Nephron progenitor cell (in vitro differentiated cells): ENCODE measurements around the gene ZNRF3.

Experiments used
- DNase-seq: peaks from one replicate; pipeline ENCODE4 v3.0.0; 2021
- H3K27ac Mint-ChIP-seq: 2 replicates; pipeline ENCODE4 v1.8.0; 2021; ENCODE audit warnings: mild to moderate bottlenecking, moderate library complexity, mixed read lengths
- H3K27me3 Mint-ChIP-seq: 2 replicates; pipeline ENCODE4 v1.8.0; 2021; ENCODE audit warnings: mild to moderate bottlenecking, low read depth, mixed read lengths; ENCODE audit not compliant: poor library complexity
- H3K36me3 Mint-ChIP-seq: 2 replicates; pipeline ENCODE4 v1.8.0; 2021; ENCODE audit warnings: low read depth, mixed read lengths
- H3K4me1 Mint-ChIP-seq: 2 replicates; pipeline ENCODE4 v1.8.0; 2021; ENCODE audit warnings: mixed read lengths
- H3K4me3 Mint-ChIP-seq: 2 replicates; pipeline ENCODE4 v1.8.0; 2021; ENCODE audit warnings: mild to moderate bottlenecking, moderate library complexity, mixed read lengths
- H3K9me3 Mint-ChIP-seq: 2 replicates; pipeline ENCODE4 v1.8.0; 2021; ENCODE audit warnings: mild to moderate bottlenecking, moderate library complexity, mixed read lengths
- TF ChIP-seq, protein P1 (sequence below): fragments of 200-600 bp; sonication (generic); IDR thresholded peaks from 2 replicates; pipeline ENCODE4 v1.5.0; 2021; ENCODE audit warnings: antibody characterized with exemption

The ZNRF3 gene

DNA sequence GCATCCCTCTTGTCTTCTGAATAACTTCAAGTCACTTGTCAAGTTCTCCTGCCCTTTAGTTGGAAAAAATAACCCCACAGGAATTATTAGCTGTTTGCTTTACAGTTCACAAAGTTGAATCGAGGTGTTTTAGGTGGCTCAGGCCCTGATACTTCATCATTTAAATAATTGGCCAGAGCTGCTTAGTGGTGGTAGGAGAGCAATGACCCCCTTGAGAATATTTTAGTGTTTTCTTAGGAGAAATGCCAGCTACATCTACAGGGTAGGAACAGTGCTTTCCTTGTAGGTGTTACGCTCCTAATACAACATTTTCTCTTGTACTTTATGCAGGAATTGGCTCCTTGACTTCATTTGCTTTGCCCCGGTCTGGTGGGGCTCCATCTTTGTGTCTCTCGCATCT, 105.1 kb downstream of the ZNRF3 start:
- no peak for DNase-seq
- peaks cover 73% of the 10 kb centered on the region for H3K4me1 Mint-ChIP-seq
- H3K27me3 Mint-ChIP-seq: no peaks in the 10 kb centered on the region
- H3K36me3 Mint-ChIP-seq: peaks cover 83% of the 10 kb centered on the region
- TF ChIP-seq, protein P1, sequence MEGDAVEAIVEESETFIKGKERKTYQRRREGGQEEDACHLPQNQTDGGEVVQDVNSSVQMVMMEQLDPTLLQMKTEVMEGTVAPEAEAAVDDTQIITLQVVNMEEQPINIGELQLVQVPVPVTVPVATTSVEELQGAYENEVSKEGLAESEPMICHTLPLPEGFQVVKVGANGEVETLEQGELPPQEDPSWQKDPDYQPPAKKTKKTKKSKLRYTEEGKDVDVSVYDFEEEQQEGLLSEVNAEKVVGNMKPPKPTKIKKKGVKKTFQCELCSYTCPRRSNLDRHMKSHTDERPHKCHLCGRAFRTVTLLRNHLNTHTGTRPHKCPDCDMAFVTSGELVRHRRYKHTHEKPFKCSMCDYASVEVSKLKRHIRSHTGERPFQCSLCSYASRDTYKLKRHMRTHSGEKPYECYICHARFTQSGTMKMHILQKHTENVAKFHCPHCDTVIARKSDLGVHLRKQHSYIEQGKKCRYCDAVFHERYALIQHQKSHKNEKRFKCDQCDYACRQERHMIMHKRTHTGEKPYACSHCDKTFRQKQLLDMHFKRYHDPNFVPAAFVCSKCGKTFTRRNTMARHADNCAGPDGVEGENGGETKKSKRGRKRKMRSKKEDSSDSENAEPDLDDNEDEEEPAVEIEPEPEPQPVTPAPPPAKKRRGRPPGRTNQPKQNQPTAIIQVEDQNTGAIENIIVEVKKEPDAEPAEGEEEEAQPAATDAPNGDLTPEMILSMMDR: no peak
- H3K9me3 Mint-ChIP-seq: peaks cover 19% of the 10 kb centered on the region
- peak overlapping the region; percentile 98 for H3K27ac Mint-ChIP-seq
- H3K4me3 Mint-ChIP-seq: no peak overlapping the region

DNA sequence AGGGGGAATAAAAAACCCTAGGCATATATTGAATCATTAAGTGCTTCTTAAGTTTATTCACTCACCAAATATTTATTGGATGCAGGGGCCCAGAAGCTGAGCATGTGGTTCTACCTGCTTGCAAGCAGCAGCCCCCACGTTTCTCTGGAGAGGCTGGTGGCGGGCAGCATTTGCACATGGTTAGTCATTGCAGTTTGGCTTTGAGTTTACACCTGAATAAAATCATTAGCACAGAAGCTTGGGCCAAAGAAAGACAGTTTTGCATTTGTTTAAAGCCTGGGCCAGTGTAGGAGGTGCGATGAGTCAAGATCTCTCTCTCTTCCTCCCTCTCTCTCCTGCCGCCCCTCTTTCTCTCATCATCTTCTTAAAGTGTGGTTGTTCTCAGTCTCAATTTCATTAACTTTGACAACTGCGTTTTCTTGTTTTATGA, 105.7 kb downstream of the ZNRF3 start:
- Mint-ChIP-seq H3K4me1 (peaks cover 67% of the 10 kb centered on the region), H3K36me3 (peaks cover 88% of the 10 kb centered on the region), H3K27me3 (no peaks in the 10 kb centered on the region), H3K27ac (peak overlapping the region; percentile 98), H3K4me3 (no peak overlapping the region), H3K9me3 (peaks cover 19% of the 10 kb centered on the region)
- TF ChIP-seq, protein P1: no peak
- no peak for DNase-seq

DNA sequence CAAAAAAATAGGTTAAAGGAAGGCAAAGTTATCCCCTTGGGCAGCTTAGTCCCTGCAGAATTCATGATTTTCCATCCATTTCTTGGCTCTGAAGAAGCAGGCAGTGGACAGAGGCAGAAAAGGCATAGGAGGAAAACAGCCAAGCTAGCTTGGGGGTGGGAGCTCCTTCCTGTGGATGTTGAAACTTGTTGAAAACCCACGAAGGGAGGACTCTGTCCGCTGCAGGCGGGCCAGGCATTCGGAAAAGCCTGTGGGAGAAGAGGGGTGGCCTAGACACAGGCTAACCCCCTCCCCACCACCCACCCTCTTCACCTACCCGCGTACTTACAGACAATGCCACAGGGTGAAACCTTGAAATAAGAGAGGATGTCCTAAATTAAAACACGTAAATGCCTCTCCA, 106.1 kb downstream of the ZNRF3 start:
- H3K36me3 Mint-ChIP-seq: peaks cover 86% of the 10 kb centered on the region
- H3K9me3 Mint-ChIP-seq: peaks cover 19% of the 10 kb centered on the region
- no peak overlapping the region for H3K4me3 Mint-ChIP-seq
- TF ChIP-seq, protein P1: no peak
- H3K27ac Mint-ChIP-seq: peak overlapping the region; percentile 98
- no peaks in the 10 kb centered on the region for H3K27me3 Mint-ChIP-seq
- DNase-seq: no peak
- H3K4me1 Mint-ChIP-seq: peaks cover 63% of the 10 kb centered on the region

DNA sequence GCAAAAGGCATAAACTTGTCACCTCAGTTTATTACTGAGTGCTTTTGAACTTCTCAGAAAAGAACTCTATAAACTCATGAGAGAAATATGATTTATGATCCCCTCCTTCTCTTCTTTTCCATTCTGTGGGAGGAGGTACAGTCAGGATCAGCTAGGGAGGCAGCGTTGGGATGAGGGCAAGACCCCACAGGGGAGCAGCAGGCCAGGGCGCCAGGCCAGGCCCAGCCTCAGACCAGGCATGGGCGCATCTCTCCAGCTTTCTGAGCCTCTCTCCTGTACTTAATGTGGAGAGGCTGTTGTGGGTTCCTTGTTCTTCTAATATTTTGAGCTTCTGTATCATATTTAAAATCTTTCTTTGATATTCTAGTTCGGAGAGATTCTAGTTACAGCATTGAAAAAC, 106.5 kb downstream of the ZNRF3 start:
- H3K36me3 Mint-ChIP-seq: peaks cover 89% of the 10 kb centered on the region
- peak overlapping the region; percentile 54 for H3K27ac Mint-ChIP-seq
- TF ChIP-seq, protein P1: no peak
- H3K4me3 Mint-ChIP-seq: no peak overlapping the region
- no peaks in the 10 kb centered on the region for H3K27me3 Mint-ChIP-seq
- peaks cover 59% of the 10 kb centered on the region for H3K4me1 Mint-ChIP-seq
- DNase-seq: no peak
- peaks cover 18% of the 10 kb centered on the region for H3K9me3 Mint-ChIP-seq

- H3K4me1 Mint-ChIP-seq: peaks cover 35% of the 10 kb centered on the region
- H3K9me3 Mint-ChIP-seq: no peaks in the 10 kb centered on the region
- no peak overlapping the region for H3K4me3 Mint-ChIP-seq
- no peak for DNase-seq
- peak overlapping the region; percentile 86 for H3K27ac Mint-ChIP-seq
- no peaks in the 10 kb centered on the region for H3K27me3 Mint-ChIP-seq
- H3K36me3 Mint-ChIP-seq: peaks cover 78% of the 10 kb centered on the region
- TF ChIP-seq, protein P1: no peak
These were observed 109.4 kb downstream of the ZNRF3 start for GRCh38 chr22:28992565-28993356.

DNA sequence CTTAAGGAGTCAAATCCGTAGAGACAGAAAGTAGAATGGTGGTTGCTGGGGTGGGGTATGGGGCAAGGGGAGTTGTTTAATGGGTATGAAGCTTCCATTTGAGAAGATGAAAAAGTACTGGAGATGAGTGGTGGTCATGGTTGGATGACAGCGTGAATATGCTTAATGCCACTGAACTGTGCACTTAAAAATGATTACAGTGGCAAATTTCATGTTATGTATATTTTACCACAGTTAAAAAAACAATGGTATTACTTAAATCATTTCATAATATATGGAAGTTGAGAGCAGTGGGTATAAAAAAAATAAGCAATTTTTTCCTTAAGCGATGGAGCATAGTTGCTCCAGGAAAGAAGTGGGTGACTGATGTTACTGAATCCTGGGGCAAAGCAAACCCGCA, 111.2 kb downstream of the ZNRF3 start:
- no peak for DNase-seq
- Mint-ChIP-seq H3K27me3 (no peaks in the 10 kb centered on the region), H3K4me3 (no peak overlapping the region), H3K9me3 (no peaks in the 10 kb centered on the region), H3K4me1 (peaks cover 27% of the 10 kb centered on the region), H3K27ac (peak overlapping the region; percentile 72), H3K36me3 (peaks cover 71% of the 10 kb centered on the region)
- TF ChIP-seq, protein P1: no peak
